Parathyroid adenoma (tissue), 2 donors: ENCODE measurements around the gene CDC23.
"Not testable (repeated sequence)": the region's sequence is repeated elsewhere in the genome, so short reads cannot be mapped to it uniquely, and the experiment has no call there.

Experiments
- H2AFZ ChIP-seq: fragments of 300-600 bp; sonication (generic); one replicate; pipeline ENCODE4 v1.7.0; 2017; ENCODE audit warnings: antibody characterized with exemption, mild to moderate bottlenecking
- H3K27ac ChIP-seq: fragments of 300-600 bp; sonication (generic); one replicate; pipeline ENCODE4 v1.7.0; 2017
- H3K27me3 ChIP-seq: fragments of 300-600 bp; sonication (generic); one replicate; pipeline ENCODE4 v1.7.0; 2017; ENCODE audit warnings: low read length; ENCODE audit not compliant: control insufficient read depth, insufficient read depth
- H3K36me3 ChIP-seq: fragments of 300-600 bp; sonication (generic); one replicate; pipeline ENCODE4 v1.7.0; 2017; ENCODE audit warnings: low read length; ENCODE audit not compliant: control insufficient read depth, insufficient read depth
- H3K4me1 ChIP-seq: fragments of 300-600 bp; sonication (generic); one replicate; pipeline ENCODE4 v1.7.0; 2017; ENCODE audit warnings: control low read depth
- H3K4me2 ChIP-seq: fragments of 300-600 bp; sonication (generic); one replicate; pipeline ENCODE4 v1.7.0; 2017; ENCODE audit warnings: low read length
- H3K4me3 ChIP-seq: fragments of 300-600 bp; sonication (generic); one replicate; pipeline ENCODE4 v1.7.0; 2017; ENCODE audit warnings: low read depth, low read length
- H3K79me2 ChIP-seq: fragments of 300-600 bp; sonication (generic); one replicate; pipeline ENCODE4 v1.7.0; 2017; ENCODE audit warnings: control low read depth
- H3K9ac ChIP-seq: fragments of 300-600 bp; sonication (generic); one replicate; pipeline ENCODE4 v1.7.0; 2017; ENCODE audit warnings: mild to moderate bottlenecking
- H3K9me3 ChIP-seq: fragments of 300-600 bp; sonication (generic); one replicate; pipeline ENCODE4 v1.7.0; 2017; ENCODE audit warnings: low read length; ENCODE audit not compliant: control insufficient read depth
- CTCF ChIP-seq: fragments of 300-600 bp; sonication (generic); IDR thresholded peaks from one replicate; pipeline ENCODE4 v1.7.0; 2017; ENCODE audit warnings: antibody characterized with exemption, mild to moderate bottlenecking
- donor health status: primary hyperparathyroidism.

The CDC23 gene

GRCh38 chr5:138169124-138169523 lies 44.0 kb downstream of the CDC23 start:
- Histone ChIP-seq H3K4me3 (no peak overlapping the region), H3K4me2 (no peak overlapping the region), H3K79me2 (no peaks in the 10 kb centered on the region), H3K36me3 (no peaks in the 10 kb centered on the region), H3K9ac (no peak overlapping the region), H3K27ac (no peak overlapping the region), H3K9me3 (no peaks in the 10 kb centered on the region), H3K4me1 (no peaks in the 10 kb centered on the region), H2AFZ (no peak overlapping the region), H3K27me3 (no peaks in the 10 kb centered on the region)
- no peak for TF ChIP-seq CTCF

GRCh38 chr5:138163721-138164120 lies 49.4 kb downstream of the CDC23 start:
- Histone ChIP-seq H3K9ac (no peak overlapping the region), H3K36me3 (no peaks in the 10 kb centered on the region), H2AFZ (no peak overlapping the region), H3K4me1 (no peaks in the 10 kb centered on the region), H3K79me2 (no peaks in the 10 kb centered on the region), H3K27ac (no peak overlapping the region), H3K9me3 (no peaks in the 10 kb centered on the region), H3K27me3 (no peaks in the 10 kb centered on the region), H3K4me2 (no peak overlapping the region), H3K4me3 (no peak overlapping the region)
- TF ChIP-seq CTCF = no peak

GRCh38 chr5:138160706-138161105 lies 52.4 kb downstream of the CDC23 start:
- Histone ChIP-seq H3K9me3 (no peaks in the 10 kb centered on the region), H3K36me3 (no peaks in the 10 kb centered on the region)
- no peak for TF ChIP-seq CTCF

DNA sequence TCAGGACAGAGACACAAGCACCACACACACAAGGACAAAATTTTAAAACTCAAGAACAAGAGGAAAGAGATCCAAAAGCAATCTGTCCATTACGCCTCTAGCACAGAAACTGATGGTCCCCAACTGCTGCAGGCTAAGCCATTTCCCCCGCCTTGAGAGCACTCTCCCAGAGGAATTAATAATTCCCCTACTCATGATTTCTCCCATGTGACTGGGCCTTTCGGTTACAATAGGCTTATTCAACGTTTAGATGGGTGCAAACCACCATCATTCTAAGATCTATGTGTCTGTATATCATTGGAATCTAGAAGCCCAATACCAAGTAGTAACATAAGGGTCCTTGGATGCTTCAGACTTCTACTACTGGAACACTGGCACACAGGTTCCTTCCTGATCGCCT lies 53.5 kb downstream of the CDC23 start:
- Histone ChIP-seq H3K4me3 (no peak overlapping the region), H3K9me3 (no peaks in the 10 kb centered on the region), H3K4me2 (no peak overlapping the region), H3K36me3 (no peaks in the 10 kb centered on the region), H2AFZ (no peak overlapping the region), H3K27me3 (no peaks in the 10 kb centered on the region), H3K4me1 (no peaks in the 10 kb centered on the region), H3K27ac (no peak overlapping the region), H3K9ac (no peak overlapping the region), H3K79me2 (no peaks in the 10 kb centered on the region)
- no peak for TF ChIP-seq CTCF

More at GRCh38 chr5:138160706-138161105, 52.4 kb downstream of the CDC23 start:
- Histone ChIP-seq H2AFZ (no peak overlapping the region), H3K4me3 (no peak overlapping the region), H3K27me3 (no peaks in the 10 kb centered on the region), H3K27ac (no peak overlapping the region), H3K9ac (no peak overlapping the region), H3K79me2 (no peaks in the 10 kb centered on the region), H3K4me1 (no peaks in the 10 kb centered on the region), H3K4me2 (no peak overlapping the region)

DNA sequence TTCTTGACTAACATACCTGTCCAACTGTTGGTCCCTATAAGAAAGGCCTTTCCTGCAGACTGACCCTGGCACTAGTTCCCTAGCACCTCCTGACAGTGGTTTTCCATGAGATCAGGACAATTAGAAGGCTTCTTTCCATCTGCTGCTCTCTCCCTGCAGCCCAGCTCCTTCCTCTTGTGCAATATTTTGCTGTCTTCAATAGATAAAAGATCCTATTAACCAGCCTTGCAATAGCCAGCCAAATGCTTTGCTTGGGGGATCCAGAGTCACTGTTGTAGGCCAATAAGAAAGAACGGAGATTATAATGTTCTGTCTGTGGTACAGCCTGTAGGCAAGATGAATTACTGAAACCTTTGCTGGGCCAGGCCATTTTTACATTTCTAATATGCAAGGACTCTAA lies 55.5 kb downstream of the CDC23 start:
- Histone ChIP-seq H3K4me3 (no peak overlapping the region), H2AFZ (no peak overlapping the region), H3K27ac (no peak overlapping the region), H3K4me2 (no peak overlapping the region), H3K9ac (no peak overlapping the region), H3K9me3 (no peaks in the 10 kb centered on the region), H3K27me3 (no peaks in the 10 kb centered on the region), H3K4me1 (no peaks in the 10 kb centered on the region), H3K36me3 (no peaks in the 10 kb centered on the region), H3K79me2 (no peaks in the 10 kb centered on the region)
- no peak for TF ChIP-seq CTCF

GRCh38 chr5:138155977-138156376 lies 57.1 kb downstream of the CDC23 start:
- H3K4me1 ChIP-seq, H3K4me2 ChIP-seq, H3K9me3 ChIP-seq, H3K27me3 ChIP-seq, H3K36me3 ChIP-seq, H3K79me2 ChIP-seq, H2AFZ ChIP-seq, H3K27ac ChIP-seq, H3K9ac ChIP-seq, H3K4me3 ChIP-seq: not testable (repeated sequence)
